Stomach (tissue), 4 donors: Measurements from ENCODE around the gene COG6.

Experiments
- CTCF ChIP-seq, 7 experiments: fragments of 450-650 bp in 4 of 7; fragments of 200-600 bp in 3 of 7; sonication (generic) in 3 of 7; IDR thresholded peaks; one replicate each; pipeline ENCODE4 v1.5.1; 2016 to 2019; ENCODE audit warnings: antibody characterized with exemption in 7 of 7, control low read depth in 2 of 7, mild to moderate bottlenecking in 1 of 7
- POLR2A ChIP-seq, 4 donors: fragments of 450-650 bp; IDR thresholded peaks; one replicate each; pipeline ENCODE4 v1.6.1; 2016; ENCODE audit warnings: antibody characterized with exemption in 4 of 4, control low read depth in 2 of 4, mild to moderate bottlenecking in 1 of 4, moderate library complexity in 1 of 4
- POLR2AphosphoS5 ChIP-seq, 3 donors: sonication (generic); formaldehyde crosslinking; IDR thresholded peaks; one replicate each; pipeline ENCODE4 v1.6.1; 2016; ENCODE audit warnings: antibody characterized with exemption in 3 of 3

DNA sequence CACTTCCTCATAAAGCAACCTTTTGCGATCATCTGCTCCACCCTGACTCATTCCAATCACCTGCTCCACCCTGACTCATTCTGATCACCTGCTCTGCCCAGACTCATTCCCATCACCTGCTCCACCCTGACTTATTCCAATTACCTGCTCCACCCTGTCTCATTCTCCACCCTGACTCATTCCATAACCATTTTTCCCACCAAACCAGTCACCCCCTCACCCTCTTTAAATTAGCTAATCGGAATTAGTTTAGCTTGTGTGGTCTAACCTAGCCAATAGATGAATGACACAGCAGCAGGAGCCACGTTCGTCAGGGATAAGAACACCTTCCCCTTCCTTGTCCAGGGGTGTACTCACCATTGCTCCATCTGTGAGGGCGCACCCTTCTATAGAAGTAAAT is 134.0 kb downstream of the COG6 start:
- TF ChIP-seq CTCF (IDR thresholded peaks at IDR 0.05) (no peak), POLR2A (IDR thresholded peaks at IDR 0.05) (no peak), POLR2AphosphoS5 (IDR thresholded peaks at IDR 0.05) (no peak)
